HEK293T (cell line): Measurements from ENCODE around the gene H1-8.

Source experiments
- ARNT ChIP-seq: fragments of 450-650 bp; IDR thresholded peaks from 2 replicates; pipeline ENCODE4 v1.6.1; 2017; ENCODE audit warnings: mild to moderate bottlenecking
- BHLHE40 ChIP-seq: fragments of 450-650 bp; IDR thresholded peaks from 2 replicates; pipeline ENCODE4 v1.6.1; 2016; ENCODE audit warnings: mild to moderate bottlenecking, moderate library complexity, borderline replicate concordance
- CTBP1 ChIP-seq: fragments of 450-650 bp; IDR thresholded peaks from 2 replicates; pipeline ENCODE4 v1.6.1; 2016; ENCODE audit warnings: borderline replicate concordance
- ELF4 ChIP-seq: fragments of 450-650 bp; IDR thresholded peaks from 2 replicates; pipeline ENCODE4 v1.6.1; 2017; ENCODE audit warnings: antibody characterized with exemption
- FOXA1 ChIP-seq: fragments of 450-650 bp; IDR thresholded peaks from 2 replicates; pipeline ENCODE4 v1.6.1; 2016; ENCODE audit warnings: mild to moderate bottlenecking
- FOXK2 ChIP-seq: fragments of 450-650 bp; IDR thresholded peaks from 2 replicates; pipeline ENCODE4 v1.6.1; 2016; ENCODE audit warnings: mild to moderate bottlenecking
- FOXM1 ChIP-seq: fragments of 450-650 bp; IDR thresholded peaks from 2 replicates; pipeline ENCODE4 v1.6.1; 2017; ENCODE audit warnings: mild to moderate bottlenecking, borderline replicate concordance
- L3MBTL2 ChIP-seq: fragments of 450-650 bp; conservative IDR thresholded peaks from 2 replicates; pipeline ENCODE4 v1.6.1; 2016; ENCODE audit warnings: mild to moderate bottlenecking
- SP1 ChIP-seq: fragments of 450-650 bp; IDR thresholded peaks from 2 replicates; pipeline ENCODE4 v1.6.1; 2017
- TARDBP ChIP-seq: fragments of 450-650 bp; IDR thresholded peaks from 2 replicates; pipeline ENCODE4 v1.6.1; 2016
- ZNF384 ChIP-seq: fragments of 450-650 bp; IDR thresholded peaks from 2 replicates; pipeline ENCODE4 v1.6.1; 2016
- TF ChIP-seq, protein P1 (sequence below): fragments of 450-650 bp; IDR thresholded peaks from 2 replicates; pipeline ENCODE4 v1.6.1; 2016

DNA sequence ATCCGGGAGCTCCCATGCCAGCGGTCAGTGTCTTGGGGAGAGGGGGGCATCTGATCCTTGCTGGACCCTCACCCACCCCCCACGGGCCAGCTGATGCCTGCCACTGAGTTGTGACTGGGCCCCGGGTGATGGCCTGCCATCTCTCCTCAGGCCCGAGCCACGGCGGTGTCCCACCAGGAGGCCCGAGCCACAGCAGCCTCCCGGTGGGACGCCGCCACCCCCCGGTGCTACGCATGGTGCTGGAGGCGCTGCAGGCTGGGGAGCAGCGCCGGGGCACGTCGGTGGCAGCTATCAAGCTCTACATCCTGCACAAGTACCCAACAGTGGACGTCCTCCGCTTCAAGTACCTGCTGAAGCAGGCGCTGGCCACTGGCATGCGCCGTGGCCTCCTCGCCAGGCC is 4.3 kb downstream of the H1-8 start:
- TF ChIP-seq ELF4 (no peak), FOXA1 (no peak), ZNF384 (no peak), L3MBTL2 (no peak), TARDBP (no peak), CTBP1 (no peak), FOXK2 (no peak), BHLHE40 (no peak), FOXM1 (no peak), ARNT (no peak), SP1 (no peak)
- TF ChIP-seq, protein P1, sequence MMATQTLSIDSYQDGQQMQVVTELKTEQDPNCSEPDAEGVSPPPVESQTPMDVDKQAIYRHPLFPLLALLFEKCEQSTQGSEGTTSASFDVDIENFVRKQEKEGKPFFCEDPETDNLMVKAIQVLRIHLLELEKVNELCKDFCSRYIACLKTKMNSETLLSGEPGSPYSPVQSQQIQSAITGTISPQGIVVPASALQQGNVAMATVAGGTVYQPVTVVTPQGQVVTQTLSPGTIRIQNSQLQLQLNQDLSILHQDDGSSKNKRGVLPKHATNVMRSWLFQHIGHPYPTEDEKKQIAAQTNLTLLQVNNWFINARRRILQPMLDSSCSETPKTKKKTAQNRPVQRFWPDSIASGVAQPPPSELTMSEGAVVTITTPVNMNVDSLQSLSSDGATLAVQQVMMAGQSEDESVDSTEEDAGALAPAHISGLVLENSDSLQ = no peak
